A549 treated with AZD9567 at 1 μM for 4 hours (cell line): ENCODE measurements around the gene ACKR3. TPM values are rescaled to one million over a fixed set of nuclear protein-coding genes. Genes with fewer than 3 reads are reported as not detected.

Experiments used
- total RNA-seq: library from RNA; stranded (reverse); fragments of 200-300 nt; extraction: Qiagen RNA extraction; gene quantifications from 5 replicates; pipeline ENCODE4 v1.2.3, GENCODE V29; 2022; ENCODE audit not compliant: insufficient read depth

The ACKR3 gene
- total RNA-seq = 12.0 to 15.0 TPM (median 13.1 TPM) in 5 replicates

GRCh38 chr2:236569573-236569973 is at the start of gene ACKR3:
Gene ACKR3, plus strand, starts transcription at chr2:236569825. Its CDS starts 10,641 bp downstream, at chr2:236580466.

